ENCODE data around the gene PPP1CC. TPM values are rescaled to one million over a fixed set of nuclear protein-coding genes. Genes with fewer than 3 reads are reported as not detected.
"Not testable (repeated sequence)": the region's sequence is repeated elsewhere in the genome, so short reads cannot be mapped to it uniquely, and the experiment has no call there.

PPP1CC gene
- total RNA-seq, 6 experiments from 2014 or later: 95.2 to 140 (median 134) TPM

DNA sequence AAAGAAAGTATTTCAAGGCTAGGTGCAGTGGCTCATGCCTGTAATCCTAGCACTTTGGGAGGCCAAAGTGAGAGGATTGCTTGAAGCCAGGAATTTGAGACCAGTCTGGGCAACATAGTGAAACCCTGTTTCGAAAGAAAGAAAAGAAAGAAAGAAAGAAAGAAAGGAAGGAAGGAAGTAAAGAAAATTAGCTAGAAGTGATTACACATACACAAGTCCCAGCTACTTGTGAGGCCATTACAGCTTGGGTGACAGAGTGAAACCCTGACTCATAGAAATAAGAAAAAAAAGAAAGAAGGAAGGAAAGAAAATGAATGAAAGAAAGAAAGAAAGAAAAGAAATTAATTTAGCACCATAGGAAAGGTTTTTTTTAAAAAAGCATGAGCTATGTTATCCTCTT lies 33.3 kb upstream of the PPP1CC start:
- no peaks in the 10 kb centered on the region for H3K4me1 Mint-ChIP-seq (ENCODE audit: low read depth)
- H3K27ac Mint-ChIP-seq: no peak overlapping the region
- no peaks in the 10 kb centered on the region for H3K36me3 Mint-ChIP-seq (ENCODE audit: low read depth)
- H3K9me3 Mint-ChIP-seq: no peaks in the 10 kb centered on the region
- TF ChIP-seq, protein P1, sequence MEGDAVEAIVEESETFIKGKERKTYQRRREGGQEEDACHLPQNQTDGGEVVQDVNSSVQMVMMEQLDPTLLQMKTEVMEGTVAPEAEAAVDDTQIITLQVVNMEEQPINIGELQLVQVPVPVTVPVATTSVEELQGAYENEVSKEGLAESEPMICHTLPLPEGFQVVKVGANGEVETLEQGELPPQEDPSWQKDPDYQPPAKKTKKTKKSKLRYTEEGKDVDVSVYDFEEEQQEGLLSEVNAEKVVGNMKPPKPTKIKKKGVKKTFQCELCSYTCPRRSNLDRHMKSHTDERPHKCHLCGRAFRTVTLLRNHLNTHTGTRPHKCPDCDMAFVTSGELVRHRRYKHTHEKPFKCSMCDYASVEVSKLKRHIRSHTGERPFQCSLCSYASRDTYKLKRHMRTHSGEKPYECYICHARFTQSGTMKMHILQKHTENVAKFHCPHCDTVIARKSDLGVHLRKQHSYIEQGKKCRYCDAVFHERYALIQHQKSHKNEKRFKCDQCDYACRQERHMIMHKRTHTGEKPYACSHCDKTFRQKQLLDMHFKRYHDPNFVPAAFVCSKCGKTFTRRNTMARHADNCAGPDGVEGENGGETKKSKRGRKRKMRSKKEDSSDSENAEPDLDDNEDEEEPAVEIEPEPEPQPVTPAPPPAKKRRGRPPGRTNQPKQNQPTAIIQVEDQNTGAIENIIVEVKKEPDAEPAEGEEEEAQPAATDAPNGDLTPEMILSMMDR (IDR thresholded peaks at IDR 0.05): no peak
- DNase-seq: no peak
- peaks cover 23% of the 10 kb centered on the region for H3K27me3 Mint-ChIP-seq (ENCODE audit: insufficient read depth)
- H3K4me3 Mint-ChIP-seq: no peak overlapping the region

DNA sequence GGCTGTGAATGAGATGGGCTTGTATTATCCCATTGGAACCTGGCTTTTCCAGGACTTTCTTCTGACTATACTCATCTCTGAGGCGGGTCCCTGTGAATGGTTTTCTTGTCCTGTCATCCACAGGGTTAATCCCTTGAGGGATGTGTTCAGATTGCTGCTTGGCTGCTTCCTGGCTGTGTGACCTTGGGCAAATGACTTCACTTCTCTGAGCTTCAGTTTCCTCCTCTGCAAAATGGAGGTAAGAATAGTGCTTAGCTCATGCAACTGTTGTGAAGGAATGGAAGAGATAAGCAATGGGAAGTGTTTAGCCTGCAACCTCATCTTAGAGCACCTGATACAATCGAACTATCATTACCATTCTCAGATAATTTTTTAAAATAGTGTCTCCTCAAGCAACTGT lies 32.1 kb upstream of the PPP1CC start:
- Mint-ChIP-seq H3K4me3 (no peak overlapping the region), H3K4me1 (ENCODE audit: low read depth) (no peaks in the 10 kb centered on the region), H3K9me3 (no peaks in the 10 kb centered on the region), H3K36me3 (ENCODE audit: low read depth) (no peaks in the 10 kb centered on the region), H3K27me3 (ENCODE audit: insufficient read depth) (peaks cover 18% of the 10 kb centered on the region), H3K27ac (no peak overlapping the region)
- TF ChIP-seq, protein P1 (IDR thresholded peaks at IDR 0.05): no peak
- DNase-seq: no peak

DNA sequence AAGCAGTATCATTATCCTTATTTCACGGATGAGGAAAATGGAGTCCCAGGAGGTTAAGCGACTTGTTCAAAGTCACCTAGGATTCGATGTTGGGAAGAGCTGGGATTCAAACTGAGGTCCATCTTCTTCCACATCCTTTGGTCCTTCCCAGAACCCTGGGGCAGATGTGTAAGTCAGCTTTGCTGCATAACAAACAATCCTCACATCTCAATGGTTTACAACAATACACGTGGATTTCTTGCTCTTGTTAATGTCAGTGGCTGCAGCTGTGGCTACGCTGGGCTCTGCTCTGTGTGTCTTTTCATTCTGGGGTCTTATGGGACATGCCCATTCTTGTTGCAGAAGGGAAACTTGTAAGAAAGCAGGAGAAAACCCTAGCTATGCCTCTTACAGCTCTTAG lies 26.3 kb upstream of the PPP1CC start:
- H3K4me3 Mint-ChIP-seq: no peak overlapping the region
- H3K9me3 Mint-ChIP-seq: no peaks in the 10 kb centered on the region

DNA sequence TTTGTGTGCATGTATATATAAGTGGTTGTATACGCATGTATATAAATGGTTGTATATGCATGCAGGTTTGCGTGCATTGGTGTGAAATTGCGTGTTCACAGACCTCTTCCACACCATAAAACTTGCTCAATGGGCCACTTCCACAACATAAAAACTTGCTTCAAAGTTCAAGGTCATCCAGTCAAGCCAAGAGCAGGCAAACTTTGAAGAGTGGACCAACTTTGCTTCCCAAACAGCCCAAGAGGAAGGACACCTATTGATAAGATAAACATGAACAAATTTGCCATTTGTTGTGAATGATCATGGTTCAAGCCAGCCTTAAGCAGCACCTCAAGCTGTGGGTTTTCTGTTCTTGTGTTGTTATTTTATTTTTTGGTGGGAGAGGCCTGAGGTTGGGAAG lies 25.2 kb upstream of the PPP1CC start:
- TF ChIP-seq, protein P1 (IDR thresholded peaks at IDR 0.05): no peak
- no peaks in the 10 kb centered on the region; the same call in none of the 2 replicates for H3K27me3 Mint-ChIP-seq (ENCODE audit: insufficient read depth)
- H3K4me1 Mint-ChIP-seq (ENCODE audit: low read depth): no peaks in the 10 kb centered on the region
- DNase-seq: no peak
- H3K36me3 Mint-ChIP-seq (ENCODE audit: low read depth): no peaks in the 10 kb centered on the region
- no peak overlapping the region for H3K27ac Mint-ChIP-seq
- no peaks in the 10 kb centered on the region for H3K9me3 Mint-ChIP-seq
- no peak overlapping the region for H3K4me3 Mint-ChIP-seq

More for the DNA sequence above, 26.3 kb upstream of the PPP1CC start:
- TF ChIP-seq, protein P1 (IDR thresholded peaks at IDR 0.05): no peak
- H3K27me3 Mint-ChIP-seq (ENCODE audit: insufficient read depth): no peaks in the 10 kb centered on the region; the same call in none of the 2 replicates
- no peak overlapping the region for H3K27ac Mint-ChIP-seq
- H3K4me1 Mint-ChIP-seq (ENCODE audit: low read depth): no peaks in the 10 kb centered on the region
- DNase-seq: no peak
- H3K36me3 Mint-ChIP-seq (ENCODE audit: low read depth): no peaks in the 10 kb centered on the region

DNA sequence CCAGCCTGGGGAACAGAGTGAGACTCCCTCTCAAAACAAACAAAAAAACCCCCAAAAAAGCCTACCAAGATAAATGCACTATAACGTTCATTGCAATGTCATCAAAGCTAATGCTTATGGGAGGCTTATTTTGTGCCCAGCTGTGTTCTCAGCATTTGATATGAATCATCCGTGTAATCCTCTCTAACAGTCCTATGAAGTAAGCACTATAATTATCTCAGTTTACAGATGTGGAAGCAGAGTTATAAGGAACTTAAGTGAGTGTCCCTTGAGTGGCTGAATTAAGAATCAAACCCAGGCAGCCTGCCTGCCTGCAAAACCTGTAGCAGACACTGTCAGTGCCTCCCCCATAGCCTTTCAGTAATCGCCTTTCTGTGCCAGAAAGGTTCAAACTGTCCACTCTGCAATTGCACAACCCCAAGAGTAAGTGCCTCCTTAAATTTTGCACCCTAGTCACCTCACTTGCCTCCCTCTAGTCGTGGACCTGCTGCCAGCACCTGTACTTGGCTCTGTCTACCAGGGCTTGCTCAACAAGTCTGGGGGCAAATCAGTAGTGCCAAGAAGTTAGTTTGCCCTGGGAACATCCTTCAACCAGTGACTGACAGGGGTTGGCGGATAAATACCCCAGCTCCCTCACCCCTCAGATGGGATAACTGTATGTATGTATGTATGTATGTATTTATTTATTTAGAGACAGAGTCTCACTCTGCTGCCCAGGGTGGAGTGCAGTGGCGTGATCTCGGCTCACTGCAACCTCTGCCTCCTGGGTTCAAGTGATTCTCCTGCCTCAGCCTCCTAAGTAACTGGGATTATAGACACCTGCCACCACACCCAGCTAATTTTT lies 23.8 kb upstream of the PPP1CC start:
- H3K4me3 Mint-ChIP-seq: no peak overlapping the region
- H3K27ac Mint-ChIP-seq: no peak overlapping the region
- TF ChIP-seq, protein P1 (IDR thresholded peaks at IDR 0.05): no peak
- no peaks in the 10 kb centered on the region; the same call in none of the 2 replicates for H3K27me3 Mint-ChIP-seq (ENCODE audit: insufficient read depth)
- H3K36me3 Mint-ChIP-seq (ENCODE audit: low read depth): no peaks in the 10 kb centered on the region
- no peaks in the 10 kb centered on the region for H3K4me1 Mint-ChIP-seq (ENCODE audit: low read depth)
- no peaks in the 10 kb centered on the region for H3K9me3 Mint-ChIP-seq
- no peak for DNase-seq

DNA sequence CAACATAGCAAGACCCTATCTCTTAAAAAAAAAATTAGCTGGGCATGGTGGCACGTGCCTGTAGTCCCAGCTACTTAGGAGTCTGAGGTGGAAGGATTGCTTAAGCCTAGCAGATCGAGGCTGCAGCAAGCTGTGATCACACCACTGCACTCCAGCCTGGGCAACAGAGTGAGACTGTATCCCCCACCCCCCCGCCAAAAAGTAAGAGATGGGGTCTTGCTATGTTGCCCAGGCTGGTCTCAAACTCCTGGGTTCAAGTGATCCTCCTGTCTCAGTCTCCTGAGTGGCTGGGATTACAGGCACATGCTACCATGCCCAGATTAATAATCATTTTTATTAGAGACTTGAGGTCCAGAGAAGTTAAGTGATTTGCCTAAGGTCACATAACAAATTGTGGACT lies 22.9 kb upstream of the PPP1CC start:
- H3K36me3 Mint-ChIP-seq (ENCODE audit: low read depth); H3K27ac Mint-ChIP-seq; DNase-seq: not testable (repeated sequence)

More for the DNA sequence above, 22.9 kb upstream of the PPP1CC start:
- H3K9me3 Mint-ChIP-seq; H3K4me3 Mint-ChIP-seq; H3K27me3 Mint-ChIP-seq (ENCODE audit: insufficient read depth); H3K4me1 Mint-ChIP-seq (ENCODE audit: low read depth): not testable (repeated sequence)
